Activated gamma-delta T cell treated with anti-CD3 and anti-CD28 coated beads, Interleukin-2, amount 50 U/mL, for 16 hours (primary cell): Measurements from ENCODE around the gene ACSL6.

Experiments used
- DNase-seq: peaks from one replicate; pipeline ENCODE4 v3.0.0-alpha.2; 2020; ENCODE audit warnings: low read depth

The ACSL6 gene

GRCh38 chr5:131999441-132000240 lies 11.8 kb downstream of the ACSL6 start:
- no peak for DNase-seq

- DNase-seq: no peak
These were observed 12.4 kb downstream of the ACSL6 start for GRCh38 chr5:131999041-131999440.

- no peak for DNase-seq
These were observed 12.9 kb downstream of the ACSL6 start for GRCh38 chr5:131998431-131999040.

- DNase-seq: no peak
These were observed 13.7 kb downstream of the ACSL6 start for GRCh38 chr5:131997727-131998117.

- no peak for DNase-seq
These were observed 14.3 kb downstream of the ACSL6 start for GRCh38 chr5:131997026-131997726.

- DNase-seq: no peak
These were observed 15.0 kb downstream of the ACSL6 start for GRCh38 chr5:131996210-131997025.

- no peak for DNase-seq
These were observed 16.8 kb downstream of the ACSL6 start for GRCh38 chr5:131994533-131995226.

GRCh38 chr5:131994090-131994489 lies 17.4 kb downstream of the ACSL6 start:
- no peak for DNase-seq

GRCh38 chr5:131993676-131994075 lies 17.8 kb downstream of the ACSL6 start:
- no peak for DNase-seq

GRCh38 chr5:131992370-131992769 lies 19.1 kb downstream of the ACSL6 start:
- DNase-seq: no peak

- no peak for DNase-seq
These were observed 19.7 kb downstream of the ACSL6 start for GRCh38 chr5:131991593-131992324.

GRCh38 chr5:131990716-131991115 lies 20.7 kb downstream of the ACSL6 start:
- no peak for DNase-seq

- no peak for DNase-seq
These were observed 22.9 kb downstream of the ACSL6 start for GRCh38 chr5:131988601-131989000.

- no peak for DNase-seq
These were observed 24.2 kb downstream of the ACSL6 start for GRCh38 chr5:131987251-131987650.

GRCh38 chr5:131986161-131986912 lies 25.1 kb downstream of the ACSL6 start:
- DNase-seq: no peak

- DNase-seq: no peak
These were observed 26.3 kb downstream of the ACSL6 start for GRCh38 chr5:131984956-131985665.

GRCh38 chr5:131983244-131983771 lies 28.1 kb downstream of the ACSL6 start:
- DNase-seq: no peak

- DNase-seq: no peak
These were observed 29.9 kb downstream of the ACSL6 start for GRCh38 chr5:131981516-131981915.

GRCh38 chr5:131980696-131981095 lies 30.8 kb downstream of the ACSL6 start:
- DNase-seq: no peak
